Activated naive CD4-positive, alpha-beta T cell treated with anti-CD3 and anti-CD28 coated beads for 36 hours (primary cell): ENCODE measurements around the gene C1R. TPM values are rescaled to one million over a fixed set of nuclear protein-coding genes. Genes with fewer than 3 reads are reported as not detected.

Experiments
- CTCF ChIA-PET: fragments of 350-600 bp; sonication (Branson Sonifier 250); formaldehyde crosslinking; loops from one replicate; lab custom pipeline; 2021; ENCODE audit warnings: antibody characterized with exemption; lab: Charles Lee
- DNase-seq: peaks from one replicate; pipeline ENCODE4 v3.0.0-alpha.2; 2020
- H3K27ac Mint-ChIP-seq: one replicate; pipeline ENCODE4 v1.8.0; 2021; ENCODE audit warnings: mild to moderate bottlenecking, mixed read lengths
- H3K27me3 Mint-ChIP-seq: one replicate; pipeline ENCODE4 v1.8.0; 2021; ENCODE audit warnings: low read depth, mixed read lengths
- H3K36me3 Mint-ChIP-seq: one replicate; pipeline ENCODE4 v1.8.0; 2021; ENCODE audit warnings: low read depth, mixed read lengths
- H3K4me1 Mint-ChIP-seq: one replicate; pipeline ENCODE4 v1.8.0; 2021; ENCODE audit warnings: low read depth, mixed read lengths
- H3K4me3 Mint-ChIP-seq: one replicate; pipeline ENCODE4 v1.8.0; 2021; ENCODE audit warnings: mild to moderate bottlenecking, moderate library complexity, mixed read lengths
- H3K9me3 Mint-ChIP-seq: one replicate; pipeline ENCODE4 v1.8.0; 2021; ENCODE audit warnings: mixed read lengths
- intact Hi-C: fragments of 100-400 bp; cut with micrococcal nuclease; formaldehyde crosslinking; loops from one replicate; pipeline ENCODE4 v1.15.1; 2023
- total RNA-seq, 2 experiments: library from RNA; stranded (reverse); gene quantifications; one replicate each; pipeline ENCODE4 v1.2.3, GENCODE V29; 2021

The C1R gene
- total RNA-seq, 2 experiments from 2014 or later, result 1.4 to 1.5 TPM

- intact Hi-C loops, result no loop called here
- no peak overlapping the region for H3K27ac Mint-ChIP-seq
- CTCF ChIA-PET, result no interaction called here
- H3K4me3 Mint-ChIP-seq, result no peak overlapping the region
- H3K27me3 Mint-ChIP-seq, result no peaks in the 10 kb centered on the region
- no peak for DNase-seq
- no peaks in the 10 kb centered on the region for H3K36me3 Mint-ChIP-seq
- H3K4me1 Mint-ChIP-seq, result peaks cover 2% of the 10 kb centered on the region
- H3K9me3 Mint-ChIP-seq, result no peaks in the 10 kb centered on the region
Observed at GRCh38 chr12:7073946-7074345, 18.3 kb downstream of the C1R start.

GRCh38 chr12:7072554-7072953 is 19.7 kb downstream of the C1R start:
- Mint-ChIP-seq H3K36me3 (no peaks in the 10 kb centered on the region), H3K27me3 (no peaks in the 10 kb centered on the region), H3K27ac (no peak overlapping the region), H3K4me1 (peaks cover 2% of the 10 kb centered on the region), H3K9me3 (no peaks in the 10 kb centered on the region), H3K4me3 (no peak overlapping the region)
- no peak for DNase-seq
- intact Hi-C loops, result no loop called here
- CTCF ChIA-PET, result no interaction called here

- Mint-ChIP-seq H3K27me3 (no peaks in the 10 kb centered on the region), H3K27ac (no peak overlapping the region), H3K36me3 (no peaks in the 10 kb centered on the region), H3K9me3 (no peaks in the 10 kb centered on the region), H3K4me3 (no peak overlapping the region), H3K4me1 (peaks cover 2% of the 10 kb centered on the region)
- intact Hi-C loops, result no loop called here
- no peak for DNase-seq
- CTCF ChIA-PET, result no interaction called here
Observed at GRCh38 chr12:7072035-7072434, 20.2 kb downstream of the C1R start.

DNA sequence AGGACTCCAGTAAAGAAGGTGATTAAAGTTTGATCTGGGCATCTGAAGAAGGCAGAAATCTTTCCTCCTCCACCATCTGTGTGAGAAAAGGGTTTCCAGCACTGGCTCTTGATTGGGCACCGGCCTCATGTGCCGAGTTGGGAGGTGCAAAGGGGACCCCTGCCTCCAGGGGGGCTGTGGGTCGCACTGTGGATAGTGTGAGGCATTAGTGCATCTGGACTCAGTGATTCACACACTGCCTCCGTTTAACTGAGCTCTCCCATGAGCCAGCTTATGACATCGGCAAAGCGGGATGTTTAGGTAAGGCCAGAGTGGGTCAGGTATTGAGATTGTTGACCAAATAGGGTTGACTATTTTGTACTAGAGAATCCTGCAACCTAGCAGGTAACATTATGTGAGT is 22.9 kb downstream of the C1R start:
- H3K4me3 Mint-ChIP-seq, result no peak overlapping the region
- H3K4me1 Mint-ChIP-seq, result peaks cover 2% of the 10 kb centered on the region
- no peaks in the 10 kb centered on the region for H3K9me3 Mint-ChIP-seq
- CTCF ChIA-PET, result no interaction called here
- intact Hi-C loops, result no loop called here
- no peaks in the 10 kb centered on the region for H3K27me3 Mint-ChIP-seq
- H3K27ac Mint-ChIP-seq, result no peak overlapping the region
- H3K36me3 Mint-ChIP-seq, result no peaks in the 10 kb centered on the region
- DNase-seq, result no peak

DNA sequence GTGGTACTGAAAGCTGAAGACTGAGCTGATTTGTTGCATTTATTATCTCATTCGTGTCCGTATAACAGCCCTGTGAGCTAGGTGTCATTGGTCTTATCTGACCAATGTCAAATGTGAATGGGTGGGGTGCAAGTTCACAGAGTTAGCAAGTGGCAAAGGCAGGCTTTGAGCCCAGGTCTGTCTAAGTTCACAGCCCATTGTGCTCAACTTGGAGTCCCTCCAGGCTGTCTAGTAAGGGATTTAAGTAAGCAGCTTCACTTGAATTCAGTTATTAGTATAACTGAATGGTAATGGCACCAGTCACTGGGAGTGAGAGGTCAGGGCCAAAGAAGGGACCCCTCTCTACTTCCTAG is 23.3 kb downstream of the C1R start:
- H3K27me3 Mint-ChIP-seq, result no peaks in the 10 kb centered on the region
- H3K4me3 Mint-ChIP-seq, result no peak overlapping the region
- peaks cover 2% of the 10 kb centered on the region for H3K4me1 Mint-ChIP-seq
- H3K9me3 Mint-ChIP-seq, result no peaks in the 10 kb centered on the region
- H3K27ac Mint-ChIP-seq, result no peak overlapping the region
- CTCF ChIA-PET, result interaction anchor here (1.0 kb wide), 1 partner anchor 19 kb away, joined by 3 read pairs; no protein-coding TSS in a partner anchor
- H3K36me3 Mint-ChIP-seq, result no peaks in the 10 kb centered on the region
- DNase-seq, result no peak
- intact Hi-C loops, result no loop called here

DNA sequence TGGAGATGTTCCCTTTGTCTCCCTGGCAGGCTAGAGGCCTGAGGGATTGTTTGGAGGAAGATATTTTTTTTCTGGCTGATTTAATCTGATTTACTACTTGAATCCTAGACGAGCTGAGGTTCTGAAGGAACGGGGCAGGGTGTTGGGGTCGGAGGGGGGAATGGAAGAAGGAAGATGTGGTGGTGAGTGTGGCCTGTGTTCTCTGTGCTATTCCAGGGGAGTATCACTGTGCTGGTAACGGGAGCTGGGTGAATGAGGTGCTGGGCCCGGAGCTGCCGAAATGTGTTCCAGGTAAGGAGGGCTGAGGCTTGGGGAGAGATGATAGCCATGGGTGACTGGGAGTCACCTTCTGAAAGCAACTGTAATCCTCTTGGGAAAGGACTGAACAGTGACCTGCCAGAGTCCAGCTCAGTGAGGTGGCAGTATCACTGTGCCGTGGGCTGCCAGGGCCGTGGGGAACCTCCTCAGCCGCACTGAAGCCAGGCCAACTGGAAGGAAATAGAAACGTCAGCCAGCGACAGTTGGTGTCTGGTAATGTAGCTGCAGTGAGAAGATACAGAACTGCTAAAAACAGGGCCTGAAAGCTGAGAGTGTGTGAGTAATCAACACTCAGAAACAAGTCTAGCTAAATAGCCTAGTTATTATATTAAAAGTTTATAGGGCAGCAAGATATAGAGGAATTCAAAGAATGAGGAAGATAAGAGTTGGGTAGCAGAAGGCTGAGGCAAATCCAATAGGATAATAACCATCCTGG is 23.8 kb downstream of the C1R start:
- H3K27ac Mint-ChIP-seq, result no peak overlapping the region
- CTCF ChIA-PET, result interaction anchor here (1.0 kb wide), 1 partner anchor 20 kb away, joined by 3 read pairs; no protein-coding TSS in a partner anchor
- no peaks in the 10 kb centered on the region for H3K9me3 Mint-ChIP-seq
- no peak for DNase-seq
- no peaks in the 10 kb centered on the region for H3K36me3 Mint-ChIP-seq
- H3K4me1 Mint-ChIP-seq, result no peaks in the 10 kb centered on the region
- no peaks in the 10 kb centered on the region for H3K27me3 Mint-ChIP-seq
- intact Hi-C loops, result no loop called here
- no peak overlapping the region for H3K4me3 Mint-ChIP-seq

DNA sequence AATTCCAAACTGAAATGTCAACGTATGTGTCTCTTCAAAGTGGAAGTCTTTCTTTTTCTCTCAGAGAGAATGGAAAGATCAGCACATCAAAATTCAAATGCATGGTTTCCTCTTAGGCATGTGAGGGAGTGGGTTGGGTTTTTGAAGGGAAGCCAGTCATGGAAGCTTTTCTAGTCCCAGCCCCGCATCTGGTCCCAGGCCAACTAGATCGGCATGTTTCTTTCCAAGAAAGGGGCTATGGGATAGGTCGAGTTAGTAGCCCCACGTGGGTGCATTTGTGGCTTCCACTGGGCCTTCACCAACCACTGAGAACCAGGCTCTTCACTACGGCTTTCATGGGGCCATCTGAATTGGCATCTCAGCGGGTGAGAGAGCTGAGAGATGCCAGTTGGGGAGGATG is 25.1 kb downstream of the C1R start:
- H3K27ac Mint-ChIP-seq, result no peak overlapping the region
- H3K4me1 Mint-ChIP-seq, result no peaks in the 10 kb centered on the region
- intact Hi-C loops, result no loop called here
- no peaks in the 10 kb centered on the region for H3K27me3 Mint-ChIP-seq
- DNase-seq, result no peak
- no peaks in the 10 kb centered on the region for H3K36me3 Mint-ChIP-seq
- H3K9me3 Mint-ChIP-seq, result no peaks in the 10 kb centered on the region
- no peak overlapping the region for H3K4me3 Mint-ChIP-seq
- CTCF ChIA-PET, result interaction anchor here (0.7 kb wide), 1 partner anchor 24 kb away, joined by 3 read pairs; no protein-coding TSS in a partner anchor

DNA sequence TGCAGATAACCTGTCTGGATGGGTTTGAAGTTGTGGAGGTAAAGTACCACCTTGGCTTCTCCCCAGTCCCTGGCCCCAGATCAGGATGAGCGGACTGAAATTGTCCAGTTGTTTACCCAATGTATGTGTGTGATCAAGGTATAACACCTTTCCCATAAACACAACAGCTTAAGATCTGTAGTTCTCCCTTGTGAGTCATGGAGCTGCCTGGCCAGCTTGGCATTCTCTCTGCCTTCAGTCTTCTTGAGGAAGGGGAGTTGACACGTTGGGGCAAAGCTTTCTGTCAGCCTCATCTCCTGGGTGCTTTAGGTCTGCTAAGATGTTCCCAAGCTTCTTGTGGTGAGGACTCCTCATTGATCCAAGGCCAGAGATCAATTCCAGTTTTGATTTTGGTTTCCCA is 25.6 kb downstream of the C1R start:
- H3K27ac Mint-ChIP-seq, result no peak overlapping the region
- intact Hi-C loops, result no loop called here
- H3K27me3 Mint-ChIP-seq, result no peaks in the 10 kb centered on the region
- DNase-seq, result no peak
- no peak overlapping the region for H3K4me3 Mint-ChIP-seq
- H3K9me3 Mint-ChIP-seq, result no peaks in the 10 kb centered on the region
- no peaks in the 10 kb centered on the region for H3K36me3 Mint-ChIP-seq
- CTCF ChIA-PET, result interaction anchor here (0.7 kb wide), 1 partner anchor 25 kb away, joined by 3 read pairs; no protein-coding TSS in a partner anchor
- no peaks in the 10 kb centered on the region for H3K4me1 Mint-ChIP-seq

- intact Hi-C loops, result no loop called here
- Mint-ChIP-seq H3K4me1 (no peaks in the 10 kb centered on the region), H3K36me3 (no peaks in the 10 kb centered on the region), H3K9me3 (no peaks in the 10 kb centered on the region), H3K27ac (no peak overlapping the region), H3K27me3 (peaks cover 2% of the 10 kb centered on the region), H3K4me3 (no peak overlapping the region)
- no peak for DNase-seq
- CTCF ChIA-PET, result no interaction called here
Observed at GRCh38 chr12:7065073-7065623, 27.1 kb downstream of the C1R start.

DNA sequence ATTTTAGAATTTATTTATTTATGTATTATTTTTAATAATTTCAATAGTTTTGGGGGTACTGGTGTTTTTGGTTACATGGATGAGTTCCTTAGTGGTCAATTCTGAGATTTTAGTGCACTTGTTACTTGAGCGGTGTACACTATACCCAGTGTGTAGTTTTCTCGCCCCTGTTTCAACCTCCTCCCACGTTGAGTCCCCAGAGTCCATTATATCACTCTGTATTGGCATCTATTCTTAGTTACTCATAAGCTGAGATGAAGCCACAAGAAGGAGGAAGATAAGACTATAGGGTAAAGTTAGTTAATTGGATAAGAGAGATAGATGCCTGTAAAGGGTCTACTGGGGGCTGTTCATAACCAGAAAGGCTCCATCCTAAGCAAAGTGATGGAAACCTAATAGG is 27.7 kb downstream of the C1R start:
- intact Hi-C loops, result no loop called here
- Mint-ChIP-seq H3K9me3 (no peaks in the 10 kb centered on the region), H3K4me3 (no peak overlapping the region), H3K36me3 (no peaks in the 10 kb centered on the region), H3K4me1 (no peaks in the 10 kb centered on the region), H3K27me3 (peaks cover 6% of the 10 kb centered on the region), H3K27ac (no peak overlapping the region)
- CTCF ChIA-PET, result no interaction called here
- no peak for DNase-seq

- no peaks in the 10 kb centered on the region for H3K4me1 Mint-ChIP-seq
- H3K9me3 Mint-ChIP-seq, result no peaks in the 10 kb centered on the region
- no peak for DNase-seq
- intact Hi-C loops, result no loop called here
- H3K36me3 Mint-ChIP-seq, result no peaks in the 10 kb centered on the region
- H3K27ac Mint-ChIP-seq, result no peak overlapping the region
- H3K27me3 Mint-ChIP-seq, result peaks cover 13% of the 10 kb centered on the region
- CTCF ChIA-PET, result no interaction called here
- H3K4me3 Mint-ChIP-seq, result no peak overlapping the region
Observed at GRCh38 chr12:7061596-7061995, 30.6 kb downstream of the C1R start.

GRCh38 chr12:7061138-7061537 is 31.1 kb downstream of the C1R start:
- intact Hi-C loops, result no loop called here
- no peak overlapping the region for H3K27ac Mint-ChIP-seq
- no peaks in the 10 kb centered on the region for H3K36me3 Mint-ChIP-seq
- CTCF ChIA-PET, result no interaction called here
- no peaks in the 10 kb centered on the region for H3K9me3 Mint-ChIP-seq
- no peak for DNase-seq
- no peaks in the 10 kb centered on the region for H3K4me1 Mint-ChIP-seq
- no peak overlapping the region for H3K4me3 Mint-ChIP-seq
- peaks cover 13% of the 10 kb centered on the region for H3K27me3 Mint-ChIP-seq

DNA sequence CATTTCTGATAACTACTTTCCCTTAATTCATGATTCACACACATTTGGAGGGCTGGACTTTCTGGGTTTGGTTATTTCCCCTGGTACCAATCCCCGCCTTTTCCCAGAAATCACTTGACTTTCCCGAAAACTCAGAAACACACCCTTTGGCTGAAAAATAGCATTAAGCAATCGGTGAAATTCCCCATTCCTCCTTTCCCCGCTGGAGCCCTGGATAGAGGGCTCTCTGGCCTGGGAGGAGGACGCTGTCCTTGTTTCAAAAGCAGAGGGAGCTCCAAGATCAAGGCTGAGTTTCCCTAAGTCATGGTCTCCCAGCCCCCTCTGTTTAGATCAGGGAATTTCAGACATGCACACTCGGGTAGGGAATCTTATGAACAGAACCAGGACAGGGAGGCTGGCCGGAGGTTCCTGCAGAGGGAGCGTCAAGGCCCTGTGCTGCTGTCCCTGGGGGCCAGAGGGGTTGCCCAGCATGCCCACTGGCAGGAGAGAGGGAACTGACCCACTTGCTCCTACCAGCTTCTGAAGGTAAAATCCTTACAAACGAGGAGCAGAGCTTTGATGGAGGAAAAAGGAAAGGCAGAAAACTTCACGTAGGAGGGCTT is 31.8 kb downstream of the C1R start, which contains the start of gene C1S:
Gene C1S, plus strand, starts transcription at position 366 of the 602 bp plus-strand sequence. CDS start 1,195 bp downstream, outside the sequence.
- Mint-ChIP-seq H3K4me3 (no peak within 1 kb of the TSS), H3K27me3 (peaks cover 14% of the 10 kb centered on the region), H3K36me3 (no peaks in the 10 kb centered on the region), H3K27ac (no peak within 1 kb of the TSS), H3K9me3 (no peaks in the 10 kb centered on the region), H3K4me1 (no peaks in the 10 kb centered on the region)
- intact Hi-C loops, result no loop called here
- CTCF ChIA-PET, result no interaction called here
- no peak for DNase-seq
